K562 (cell line): Measurements from ENCODE around the gene KRT71. TPM values are rescaled to one million over a fixed set of nuclear protein-coding genes. Genes with fewer than 3 reads are reported as not detected.

ENCODE experiments used
- ATAC-seq: fragments of 200-7000 bp; cut with Tn5 transposase; 3 replicates; pipeline ENCODE4 v1.9.1; 2020; ENCODE audit warnings: moderate library complexity
- BruUV-seq: library from RNA; stranded (reverse); fragments of 400-500 nt; replicated peaks from 2 replicates; lab custom pipeline; 2021; lab: Mats Ljungman, UMichigan
- CTCF ChIA-PET: fragments of 300-600 bp; formaldehyde crosslinking; extraction: SDS; loops from one replicate; lab custom pipeline; 2021; ENCODE audit warnings: low intra/inter-chr PET ratio; lab: Yijun Ruan, JAX
- POLR2A ChIA-PET: fragments of 300-600, 350-650 bp; sonication (Branson Sonifier 250); formaldehyde crosslinking; extraction: SDS; loops from one replicate; lab custom pipeline; 2021; ENCODE audit warnings: antibody characterized with exemption, inconsistent platforms; lab: Yijun Ruan, JAX
- DNase-seq, 4 experiments: peaks; one replicate each; pipeline versions ENCODE4 v3.0.0 to v3.0.0-alpha.2; 2011 to 2018; ENCODE audit warnings: low spot score in 3 of 4, mixed read lengths in 3 of 4; ENCODE audit errors: extremely low read depth in 1 of 4
- FAIRE-seq: peaks from 2 replicates; lab custom pipeline; 2011; peaks lifted over from hg19 to GRCh38; lab: Jason Lieb, UNC
- H2AFZ ChIP-seq: 2 replicates; pipeline ENCODE4 v1.6.0; 2011; ENCODE audit warnings: low read depth, low read length, control low read depth, inconsistent platforms
- H3K27ac ChIP-seq: fragments of 200-600 bp; 3 replicates; pipeline ENCODE4 v1.8.0; 2011; ENCODE audit warnings: low read depth, mild to moderate bottlenecking, control low read depth, inconsistent platforms, low read length, moderate library complexity, mixed read lengths; ENCODE audit errors: extremely low read depth
- H3K27me3 ChIP-seq, 2 experiments: fragments of 300-600 bp in 1 of 2; 2 replicates in 1 of 2; 3 replicates in 1 of 2; pipeline versions ENCODE4 v1.6.0 to v1.8.0; 2011; ENCODE audit warnings: inconsistent platforms in 2 of 2, low read length in 2 of 2, mild to moderate bottlenecking in 1 of 2, mixed read lengths in 1 of 2, moderate library complexity in 1 of 2; ENCODE audit not compliant: control insufficient read depth in 2 of 2, insufficient read depth in 2 of 2
- H3K36me3 ChIP-seq: fragments of 300-600 bp; 3 replicates; pipeline ENCODE4 v1.8.0; 2011; ENCODE audit warnings: mild to moderate bottlenecking, low read length, inconsistent platforms; ENCODE audit not compliant: control insufficient read depth, insufficient read depth
- H3K4me1 ChIP-seq, 2 experiments: fragments of 200-600 bp in 1 of 2; replicated peaks in 1 of 2; 2 replicates in 1 of 2; 3 replicates in 1 of 2; pipeline versions ENCODE4 v1.5.1 to v1.8.0; 2011; ENCODE audit warnings: inconsistent platforms in 2 of 2, low read length in 2 of 2, mild to moderate bottlenecking in 1 of 2, mixed read lengths in 1 of 2, moderate library complexity in 1 of 2; ENCODE audit not compliant: control insufficient read depth in 2 of 2, insufficient read depth in 2 of 2
- H3K4me2 ChIP-seq: 2 replicates; pipeline ENCODE4 v1.6.1; 2011; ENCODE audit warnings: low read length, control low read depth, inconsistent platforms, mixed read lengths; ENCODE audit not compliant: insufficient read depth
- H3K4me3 ChIP-seq: fragments of 200-600 bp; sonication (generic), shearing (Covaris generic); 2 replicates; pipeline ENCODE4 v1.5.1; 2016; ENCODE audit warnings: control low read depth, inconsistent platforms
- H3K79me2 ChIP-seq: fragments of 200-600 bp; 3 replicates; pipeline ENCODE4 v1.8.0; 2011; ENCODE audit warnings: low read length, inconsistent platforms; ENCODE audit not compliant: control insufficient read depth, insufficient read depth
- H3K9ac ChIP-seq, 2 experiments: 2 replicates each; pipeline versions ENCODE4 v1.6.0 to v1.6.1; 2011; ENCODE audit warnings: low read depth in 2 of 2, low read length in 2 of 2, control low read depth in 1 of 2, inconsistent platforms in 1 of 2, mild to moderate bottlenecking in 1 of 2, mixed read lengths in 1 of 2; ENCODE audit not compliant: insufficient read depth in 1 of 2
- H3K9me1 ChIP-seq: one replicate; pipeline ENCODE4 v1.6.0; 2011; ENCODE audit warnings: inconsistent platforms, mild to moderate bottlenecking, low read length, moderate library complexity; ENCODE audit not compliant: control insufficient read depth, insufficient read depth
- H3K9me3 ChIP-seq: replicated peaks from 2 replicates; pipeline ENCODE4 v1.5.1; 2011; ENCODE audit warnings: low read depth, low read length, inconsistent platforms; ENCODE audit not compliant: control insufficient read depth, insufficient read depth
- H4K20me1 ChIP-seq: replicated peaks from 2 replicates; pipeline ENCODE4 v1.6.1; 2011; ENCODE audit warnings: low read length, inconsistent platforms, mixed read lengths; ENCODE audit not compliant: control insufficient read depth, insufficient read depth
- STAT5B ChIP-seq: fragments of 250-450 bp; sonication (Bioruptor Pico); IDR thresholded peaks from 2 replicates; pipeline ENCODE4 v1.8.0; 2021; ENCODE audit warnings: mild to moderate bottlenecking, inconsistent platforms
- TAF9B ChIP-seq: fragments of 450-650 bp; IDR thresholded peaks from 2 replicates; pipeline ENCODE4 v1.6.1; 2018; ENCODE audit warnings: mild to moderate bottlenecking; ENCODE audit not compliant: partially characterized antibody
- THAP12 ChIP-seq: fragments of 250-450 bp; sonication (Bioruptor Pico); IDR thresholded peaks from 2 replicates; pipeline ENCODE4 v1.9.0; 2021; ENCODE audit warnings: mild to moderate bottlenecking, inconsistent platforms
- TRIM24 ChIP-seq, 2 experiments: fragments of 450-650 bp; IDR thresholded peaks; 2 replicates each; pipeline ENCODE4 v1.6.1; 2016
- ZFX ChIP-seq: sonication (generic); formaldehyde crosslinking; IDR thresholded peaks from 2 replicates; pipeline ENCODE4 v1.8.0; 2022; ENCODE audit warnings: mild to moderate bottlenecking, missing genetic modification reagents, moderate library complexity
- WGBS: fragments of 100-300 bp; shearing (Covaris generic); methylation state at CpG from one replicate; pipeline ENCODE4 v1.1.6; 2016; ENCODE audit warnings: low coverage, mixed read lengths; ENCODE audit not compliant: insufficient coverage; ENCODE audit errors: missing lambda C conversion rate; 5-methylcytosine and 5-hydroxymethylcytosine counted together
- in situ Hi-C: fragments of 300-500 bp; cut with MboI; formaldehyde crosslinking; loops from 4 replicates; pipeline ENCODE4 v1.15.0; 2018; ENCODE audit warnings: inconsistent platforms, mixed read lengths
- intact Hi-C: fragments of 100-400 bp; cut with micrococcal nuclease; formaldehyde crosslinking; loops from 2 replicates; pipeline ENCODE4 v1.14.2; 2022
- polyA plus RNA-seq, 8 experiments: library from polyadenylated mRNA; depleted of rRNA in 4 of 8; stranded (reverse) in 5 of 8; unstranded in 3 of 8; fragments of >200 nt; fragmentation: Nextera tagmentation in 2 of 8; fragmentation: Illumina TruSeq in 1 of 8; extraction: Ambion mirVana in 2 of 8; extraction: Trizol in 1 of 8; gene quantifications; 2 replicates each; pipeline versions ENCODE4 v1.2.1 to v1.2.3, GENCODE V29; 2011 to 2014; ENCODE audit warnings: inconsistent platforms in 1 of 8, missing spikeins in 1 of 8
- total RNA-seq, 7 experiments: library from RNA; depleted of rRNA in 6 of 7; stranded (reverse); fragments of >200 nt in 6 of 7; fragmentation: Illumina TruSeq in 2 of 7; extraction: Trizol in 2 of 7; gene quantifications; 2 replicates each; pipeline versions ENCODE4 v1.2.1 to v1.2.3, GENCODE V29; 2011 to 2021; ENCODE audit warnings: low replicate concordance in 1 of 7
- TF ChIP-seq, protein P1 (sequence below): fragments of 250-450 bp; sonication (Bioruptor Pico); IDR thresholded peaks from 2 replicates; pipeline ENCODE4 v1.5.0; 2020; ENCODE audit warnings: mild to moderate bottlenecking, borderline replicate concordance
- TF ChIP-seq, protein P2 (sequence below), 2 experiments: fragments of 450-650 bp in 1 of 2; IDR thresholded peaks; 2 replicates each; pipeline ENCODE4 v1.6.1; 2011 to 2017; ENCODE audit warnings: low read depth in 2 of 2, antibody characterized with exemption in 1 of 2, borderline replicate concordance in 1 of 2, low read length in 1 of 2, mild to moderate bottlenecking in 1 of 2, mixed read lengths in 1 of 2; ENCODE audit not compliant: control insufficient read depth in 1 of 2

Gene KRT71
- total and polyA plus RNA-seq, 9 of the 15 experiments (the other 6 are each of a cell fraction or from before 2014, with no cell fraction given), result not detected

GRCh38 chr12:52585066-52585465 lies 32.1 kb upstream of the KRT71 start:
- no peak overlapping the region for H3K9ac ChIP-seq
- no peak overlapping the region for H3K4me3 ChIP-seq
- peaks cover 9 to 39% of the 10 kb centered on the region in 2 experiments; a peak in 3 of 5 replicates for H3K27me3 ChIP-seq
- CTCF ChIA-PET, result interaction anchor here (0.9 to 4.5 kb wide), 3 partner anchors 285 to 295 kb away, joined by 3 to 49 read pairs (median 34); no protein-coding TSS in a partner anchor
- no peaks in the 10 kb centered on the region for H3K9me3 ChIP-seq
- FAIRE-seq (no peak), ATAC-seq (no peak)
- POLR2A ChIA-PET, result interaction anchor here (0.7 to 0.8 kb wide), 2 partner anchors 9 to 26 kb away, joined by 3 read pairs; no protein-coding TSS in a partner anchor
- H3K27ac ChIP-seq, result no peak overlapping the region
- H3K4me1 ChIP-seq, result peaks cover 0 to 6% of the 10 kb centered on the region in 2 experiments; a peak in 1 of 5 replicates
- TF ChIP-seq ZFX (CRISPR knock-in tag) (no peak), STAT5B (CRISPR knock-in tag) (no peak), TRIM24 (IDR thresholded peaks at IDR 0.05) (no peak), THAP12 (CRISPR knock-in tag) (no peak), TAF9B (no peak)
- TF ChIP-seq, protein P1, sequence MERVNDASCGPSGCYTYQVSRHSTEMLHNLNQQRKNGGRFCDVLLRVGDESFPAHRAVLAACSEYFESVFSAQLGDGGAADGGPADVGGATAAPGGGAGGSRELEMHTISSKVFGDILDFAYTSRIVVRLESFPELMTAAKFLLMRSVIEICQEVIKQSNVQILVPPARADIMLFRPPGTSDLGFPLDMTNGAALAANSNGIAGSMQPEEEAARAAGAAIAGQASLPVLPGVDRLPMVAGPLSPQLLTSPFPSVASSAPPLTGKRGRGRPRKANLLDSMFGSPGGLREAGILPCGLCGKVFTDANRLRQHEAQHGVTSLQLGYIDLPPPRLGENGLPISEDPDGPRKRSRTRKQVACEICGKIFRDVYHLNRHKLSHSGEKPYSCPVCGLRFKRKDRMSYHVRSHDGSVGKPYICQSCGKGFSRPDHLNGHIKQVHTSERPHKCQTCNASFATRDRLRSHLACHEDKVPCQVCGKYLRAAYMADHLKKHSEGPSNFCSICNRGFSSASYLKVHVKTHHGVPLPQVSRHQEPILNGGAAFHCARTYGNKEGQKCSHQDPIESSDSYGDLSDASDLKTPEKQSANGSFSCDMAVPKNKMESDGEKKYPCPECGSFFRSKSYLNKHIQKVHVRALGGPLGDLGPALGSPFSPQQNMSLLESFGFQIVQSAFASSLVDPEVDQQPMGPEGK, result no peak
- TF ChIP-seq, protein P2, sequence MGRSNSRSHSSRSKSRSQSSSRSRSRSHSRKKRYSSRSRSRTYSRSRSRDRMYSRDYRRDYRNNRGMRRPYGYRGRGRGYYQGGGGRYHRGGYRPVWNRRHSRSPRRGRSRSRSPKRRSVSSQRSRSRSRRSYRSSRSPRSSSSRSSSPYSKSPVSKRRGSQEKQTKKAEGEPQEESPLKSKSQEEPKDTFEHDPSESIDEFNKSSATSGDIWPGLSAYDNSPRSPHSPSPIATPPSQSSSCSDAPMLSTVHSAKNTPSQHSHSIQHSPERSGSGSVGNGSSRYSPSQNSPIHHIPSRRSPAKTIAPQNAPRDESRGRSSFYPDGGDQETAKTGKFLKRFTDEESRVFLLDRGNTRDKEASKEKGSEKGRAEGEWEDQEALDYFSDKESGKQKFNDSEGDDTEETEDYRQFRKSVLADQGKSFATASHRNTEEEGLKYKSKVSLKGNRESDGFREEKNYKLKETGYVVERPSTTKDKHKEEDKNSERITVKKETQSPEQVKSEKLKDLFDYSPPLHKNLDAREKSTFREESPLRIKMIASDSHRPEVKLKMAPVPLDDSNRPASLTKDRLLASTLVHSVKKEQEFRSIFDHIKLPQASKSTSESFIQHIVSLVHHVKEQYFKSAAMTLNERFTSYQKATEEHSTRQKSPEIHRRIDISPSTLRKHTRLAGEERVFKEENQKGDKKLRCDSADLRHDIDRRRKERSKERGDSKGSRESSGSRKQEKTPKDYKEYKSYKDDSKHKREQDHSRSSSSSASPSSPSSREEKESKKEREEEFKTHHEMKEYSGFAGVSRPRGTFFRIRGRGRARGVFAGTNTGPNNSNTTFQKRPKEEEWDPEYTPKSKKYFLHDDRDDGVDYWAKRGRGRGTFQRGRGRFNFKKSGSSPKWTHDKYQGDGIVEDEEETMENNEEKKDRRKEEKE (IDR thresholded peaks at IDR 0.05; ENCODE audit: borderline replicate concordance in 1 of 2, control insufficient read depth in 1 of 2, low read depth in 2 of 2, low read length in 1 of 2), result no peak
- TF ChIP-seq, all 486 proteins: peak for 0
- Histone ChIP-seq H4K20me1 (peaks cover 5% of the 10 kb centered on the region), H3K4me2 (no peak overlapping the region), H3K9me1 (no peaks in the 10 kb centered on the region), H3K36me3 (no peaks in the 10 kb centered on the region), H3K79me2 (no peaks in the 10 kb centered on the region), H2AFZ (no peak overlapping the region)
- no TSS peak for BruUV-seq
- in situ Hi-C loops, result loop anchor here (5.0 kb wide), 1 partner anchor 397 kb away; no protein-coding TSS in a partner anchor
- no peak for DNase-seq
- intact Hi-C loops, result loop anchor here (5.0 to 10.0 kb wide), 4 partner anchors 77 to 430 kb away; no protein-coding TSS in a partner anchor
- WGBS, result 18% methylated on average over 3 of the region's 3 CpGs
